Measurements from ENCODE around the gene MDP1.

MDP1 gene

GRCh38 chr14:24215495-24216344 lies at the start of gene MDP1:
Gene MDP1, minus strand, starts transcription at chr14:24216066. Its CDS starts 111 bp downstream, at chr14:24215955.
- peak; percentile 78 for DNase-seq (ENCODE audit: low read depth)

GRCh38 chr14:24264298-24264697 lies 48.4 kb upstream of the MDP1 start:
- no peak for DNase-seq (ENCODE audit: low read depth)

- no peak for DNase-seq (ENCODE audit: low read depth)
Observed at GRCh38 chr14:24263848-24264247, 48.0 kb upstream of the MDP1 start.

- DNase-seq (ENCODE audit: low read depth): no peak
Observed at GRCh38 chr14:24262821-24263733, 47.2 kb upstream of the MDP1 start, which contains the start of gene TGM1. Gene TGM1, minus strand, starts transcription at chr14:24263177. Its CDS starts 825 bp downstream, at chr14:24262352.

- DNase-seq (ENCODE audit: low read depth): no peak
Observed at GRCh38 chr14:24261969-24262327, 46.1 kb upstream of the MDP1 start.

- no peak for DNase-seq (ENCODE audit: low read depth)
Observed at GRCh38 chr14:24261256-24261968, 45.5 kb upstream of the MDP1 start.

- no peak for DNase-seq (ENCODE audit: low read depth)
Observed at GRCh38 chr14:24260780-24261157, 44.9 kb upstream of the MDP1 start.

GRCh38 chr14:24260026-24260779 lies 44.3 kb upstream of the MDP1 start:
- no peak for DNase-seq (ENCODE audit: low read depth)

- no peak for DNase-seq (ENCODE audit: low read depth)
Observed at GRCh38 chr14:24259282-24260025, 43.6 kb upstream of the MDP1 start.

GRCh38 chr14:24258548-24259265 lies 42.8 kb upstream of the MDP1 start:
- no peak for DNase-seq (ENCODE audit: low read depth)

GRCh38 chr14:24258119-24258518 lies 42.3 kb upstream of the MDP1 start:
- no peak for DNase-seq (ENCODE audit: low read depth)

GRCh38 chr14:24256960-24257359 lies 41.1 kb upstream of the MDP1 start:
- DNase-seq (ENCODE audit: low read depth): no peak

- no peak for DNase-seq (ENCODE audit: low read depth)
Observed at GRCh38 chr14:24255931-24256711, 40.3 kb upstream of the MDP1 start.

GRCh38 chr14:24255438-24255837 lies 39.6 kb upstream of the MDP1 start:
- DNase-seq (ENCODE audit: low read depth): no peak

GRCh38 chr14:24254630-24255392 lies 38.9 kb upstream of the MDP1 start:
- DNase-seq (ENCODE audit: low read depth): no peak

- DNase-seq (ENCODE audit: low read depth): no peak
Observed at GRCh38 chr14:24253936-24254335, 38.1 kb upstream of the MDP1 start.

GRCh38 chr14:24252289-24253124 lies 36.6 kb upstream of the MDP1 start:
- no peak for DNase-seq (ENCODE audit: low read depth)

GRCh38 chr14:24251880-24252288 lies 36.0 kb upstream of the MDP1 start:
- DNase-seq (ENCODE audit: low read depth): no peak
